ENCODE results near the gene UNC45A. TPM values are rescaled to one million over a fixed set of nuclear protein-coding genes. Genes with fewer than 3 reads are reported as not detected.

Gene UNC45A
- total and polyA plus RNA-seq, 2 experiments from 2014 or later, result 55.2 to 55.3 TPM

GRCh38 chr15:90931828-90932659 is 3.0 kb upstream of the UNC45A start, which contains the start of gene HDDC3:
Gene HDDC3 (minus strand): TSS chr15:90932549. CDS start chr15:90932540, 9 bp downstream.
- WGBS (ENCODE audit: low lambda C conversion rate, missing lambda C conversion rate), result 1% methylated on average over 40 of the region's 52 CpGs
- Histone ChIP-seq H2AFZ (peak within 1 kb of the TSS; percentile 88), H3K36me3 (replicated peaks; ENCODE audit: insufficient read depth, low read depth) (no peaks in the 10 kb centered on the region), H3K27ac (peak within 1 kb of the TSS; percentile 68), H3K79me2 (peaks cover 18% of the 10 kb centered on the region), H3K4me2 (peak within 1 kb of the TSS; percentile 90), H3K4me3 (peak within 1 kb of the TSS; percentile 79), H4K20me1 (ENCODE audit: insufficient read depth, poor library complexity, severe bottlenecking) (no peaks in the 10 kb centered on the region), H3K4me1 (ENCODE audit: insufficient read depth) (peaks cover 11% of the 10 kb centered on the region), H3K27me3 (no peaks in the 10 kb centered on the region), H3K9me3 (ENCODE audit: low read depth) (no peaks in the 10 kb centered on the region), H3K9me2 (replicated peaks; ENCODE audit: insufficient read depth) (no peaks in the 10 kb centered on the region)
- DNase-seq (ENCODE audit: low spot score), result peak; percentile 94
- TF ChIP-seq CTCF (IDR thresholded peaks at IDR 0.05; ENCODE audit: poor library complexity) (peak; percentile 98), EZH2 (IDR thresholded peaks at IDR 0.05; ENCODE audit: borderline replicate concordance) (no peak), EZH2phosphoT487 (IDR thresholded peaks at IDR 0.05; ENCODE audit: low read depth, severe bottlenecking, unreplicated experiment) (no peak)

GRCh38 chr15:90932660-90932991 is 2.5 kb upstream of the UNC45A start:
- peak overlapping the region; percentile 90 for H3K4me2 ChIP-seq
- H3K36me3 ChIP-seq (replicated peaks; ENCODE audit: insufficient read depth, low read depth), result no peaks in the 10 kb centered on the region
- H4K20me1 ChIP-seq (ENCODE audit: insufficient read depth, poor library complexity, severe bottlenecking), result no peaks in the 10 kb centered on the region
- H3K9me3 ChIP-seq (ENCODE audit: low read depth), result no peaks in the 10 kb centered on the region
- no peak overlapping the region for H3K4me3 ChIP-seq
- WGBS (ENCODE audit: low lambda C conversion rate, missing lambda C conversion rate), result 20% methylated on average over 5 of the region's 5 CpGs
- no peaks in the 10 kb centered on the region for H3K27me3 ChIP-seq
- H3K79me2 ChIP-seq, result peaks cover 20% of the 10 kb centered on the region
- peaks cover 11% of the 10 kb centered on the region for H3K4me1 ChIP-seq (ENCODE audit: insufficient read depth)
- no peak overlapping the region for H3K27ac ChIP-seq
- no peak for DNase-seq (ENCODE audit: low spot score)
- no peak for TF ChIP-seq EZH2phosphoT487 (IDR thresholded peaks at IDR 0.05; ENCODE audit: low read depth, severe bottlenecking, unreplicated experiment)
- no peak for TF ChIP-seq CTCF (IDR thresholded peaks at IDR 0.05; ENCODE audit: poor library complexity)
- no peak for TF ChIP-seq EZH2 (IDR thresholded peaks at IDR 0.05; ENCODE audit: borderline replicate concordance)
- no peak overlapping the region for H2AFZ ChIP-seq
- H3K9me2 ChIP-seq (replicated peaks; ENCODE audit: insufficient read depth), result no peaks in the 10 kb centered on the region

GRCh38 chr15:90933301-90933700 is 1.8 kb upstream of the UNC45A start:
- H3K36me3 ChIP-seq (replicated peaks; ENCODE audit: insufficient read depth, low read depth), result no peaks in the 10 kb centered on the region
- H3K4me3 ChIP-seq, result no peak overlapping the region
- DNase-seq (ENCODE audit: low spot score), result no peak
- 70% methylated on average over 1 of the region's 1 CpG for WGBS (ENCODE audit: low lambda C conversion rate, missing lambda C conversion rate)
- H3K27me3 ChIP-seq, result no peaks in the 10 kb centered on the region
- peaks cover 22% of the 10 kb centered on the region for H3K79me2 ChIP-seq
- no peak overlapping the region for H3K4me2 ChIP-seq
- no peaks in the 10 kb centered on the region for H4K20me1 ChIP-seq (ENCODE audit: insufficient read depth, poor library complexity, severe bottlenecking)
- no peaks in the 10 kb centered on the region for H3K9me2 ChIP-seq (replicated peaks; ENCODE audit: insufficient read depth)
- no peak overlapping the region for H2AFZ ChIP-seq
- no peak overlapping the region for H3K27ac ChIP-seq
- H3K9me3 ChIP-seq (ENCODE audit: low read depth), result no peaks in the 10 kb centered on the region
- no peak for TF ChIP-seq CTCF (IDR thresholded peaks at IDR 0.05; ENCODE audit: poor library complexity)
- no peak for TF ChIP-seq EZH2phosphoT487 (IDR thresholded peaks at IDR 0.05; ENCODE audit: low read depth, severe bottlenecking, unreplicated experiment)
- TF ChIP-seq EZH2 (IDR thresholded peaks at IDR 0.05; ENCODE audit: borderline replicate concordance), result no peak
- peaks cover 11% of the 10 kb centered on the region for H3K4me1 ChIP-seq (ENCODE audit: insufficient read depth)
